IPS-20b (cell line): ENCODE measurements around the gene EMILIN2.

Experiments used
- H3K27ac ChIP-seq: one replicate; pipeline ENCODE4 v1.5.1; 2013; ENCODE audit warnings: low read length
- H3K27me3 ChIP-seq: 2 replicates; pipeline ENCODE4 v1.6.1; 2013; ENCODE audit warnings: mild to moderate bottlenecking, low read length, inconsistent platforms; ENCODE audit not compliant: insufficient read depth
- H3K36me3 ChIP-seq: 2 replicates; pipeline ENCODE4 v1.6.1; 2013; ENCODE audit warnings: low read depth, mild to moderate bottlenecking, inconsistent platforms, low read length, moderate library complexity; ENCODE audit not compliant: insufficient read depth
- H3K4me1 ChIP-seq: 2 replicates; pipeline ENCODE4 v1.6.1; 2013; ENCODE audit warnings: mild to moderate bottlenecking, control low read depth, inconsistent platforms, low read length, moderate library complexity; ENCODE audit not compliant: insufficient read depth
- H3K4me3 ChIP-seq: 2 replicates; pipeline ENCODE4 v1.5.1; 2013; ENCODE audit warnings: mild to moderate bottlenecking, low read length, inconsistent platforms
- H3K9ac ChIP-seq: 2 replicates; pipeline ENCODE4 v1.6.1; 2013; ENCODE audit warnings: low read depth, mild to moderate bottlenecking, inconsistent platforms, low read length, moderate library complexity
- H3K9me3 ChIP-seq: 2 replicates; pipeline ENCODE4 v1.6.1; 2013; ENCODE audit warnings: mild to moderate bottlenecking, low read depth, low read length, inconsistent platforms; ENCODE audit not compliant: insufficient read depth

EMILIN2 gene

GRCh38 chr18:2893676-2894075 is 46.9 kb downstream of the EMILIN2 start:
- H3K36me3 ChIP-seq = no peaks in the 10 kb centered on the region
- no peak overlapping the region for H3K9ac ChIP-seq
- H3K9me3 ChIP-seq = no peaks in the 10 kb centered on the region
- no peak overlapping the region for H3K4me3 ChIP-seq
- H3K4me1 ChIP-seq = no peaks in the 10 kb centered on the region
- no peaks in the 10 kb centered on the region for H3K27me3 ChIP-seq
- H3K27ac ChIP-seq = no peak overlapping the region

GRCh38 chr18:2894131-2894840 is 47.5 kb downstream of the EMILIN2 start:
- Histone ChIP-seq H3K9me3 (no peaks in the 10 kb centered on the region), H3K27me3 (no peaks in the 10 kb centered on the region), H3K4me1 (no peaks in the 10 kb centered on the region), H3K36me3 (no peaks in the 10 kb centered on the region), H3K27ac (no peak overlapping the region), H3K4me3 (no peak overlapping the region), H3K9ac (no peak overlapping the region)

GRCh38 chr18:2894841-2895370 is 48.1 kb downstream of the EMILIN2 start:
- H3K9ac ChIP-seq = no peak overlapping the region
- H3K36me3 ChIP-seq = no peaks in the 10 kb centered on the region
- no peak overlapping the region for H3K27ac ChIP-seq
- H3K9me3 ChIP-seq = no peaks in the 10 kb centered on the region
- no peaks in the 10 kb centered on the region for H3K4me1 ChIP-seq
- no peak overlapping the region for H3K4me3 ChIP-seq
- no peaks in the 10 kb centered on the region for H3K27me3 ChIP-seq

GRCh38 chr18:2895391-2895790 is 48.6 kb downstream of the EMILIN2 start:
- Histone ChIP-seq H3K4me1 (no peaks in the 10 kb centered on the region), H3K27me3 (no peaks in the 10 kb centered on the region), H3K9ac (no peak overlapping the region), H3K36me3 (no peaks in the 10 kb centered on the region), H3K4me3 (no peak overlapping the region), H3K9me3 (no peaks in the 10 kb centered on the region), H3K27ac (no peak overlapping the region)

- Histone ChIP-seq H3K36me3 (no peaks in the 10 kb centered on the region), H3K4me3 (no peak overlapping the region), H3K9ac (no peak overlapping the region)
These were observed 50.2 kb downstream of the EMILIN2 start for GRCh38 chr18:2896990-2897389.

GRCh38 chr18:2897448-2898185 is 50.8 kb downstream of the EMILIN2 start:
- H3K27ac ChIP-seq = no peak overlapping the region
- H3K9ac ChIP-seq = no peak overlapping the region
- H3K36me3 ChIP-seq = no peaks in the 10 kb centered on the region
- no peaks in the 10 kb centered on the region for H3K27me3 ChIP-seq
- no peaks in the 10 kb centered on the region for H3K9me3 ChIP-seq
- H3K4me3 ChIP-seq = no peak overlapping the region
- H3K4me1 ChIP-seq = no peaks in the 10 kb centered on the region

More at GRCh38 chr18:2896990-2897389, 50.2 kb downstream of the EMILIN2 start:
- H3K9me3 ChIP-seq = no peaks in the 10 kb centered on the region
- no peaks in the 10 kb centered on the region for H3K4me1 ChIP-seq
- H3K27me3 ChIP-seq = no peaks in the 10 kb centered on the region
- H3K27ac ChIP-seq = no peak overlapping the region

GRCh38 chr18:2898186-2898640 is 51.4 kb downstream of the EMILIN2 start:
- no peak overlapping the region for H3K27ac ChIP-seq
- H3K4me1 ChIP-seq = no peaks in the 10 kb centered on the region
- H3K9me3 ChIP-seq = no peaks in the 10 kb centered on the region
- no peaks in the 10 kb centered on the region for H3K36me3 ChIP-seq
- H3K4me3 ChIP-seq = no peak overlapping the region
- no peaks in the 10 kb centered on the region for H3K27me3 ChIP-seq
- no peak overlapping the region for H3K9ac ChIP-seq

GRCh38 chr18:2900684-2901422 is 54.0 kb downstream of the EMILIN2 start:
- Histone ChIP-seq H3K9ac (no peak overlapping the region), H3K27me3 (peaks cover 20% of the 10 kb centered on the region; the same call in 1 of the 2 replicates), H3K27ac (no peak overlapping the region), H3K4me1 (no peaks in the 10 kb centered on the region), H3K36me3 (no peaks in the 10 kb centered on the region), H3K9me3 (no peaks in the 10 kb centered on the region), H3K4me3 (no peak overlapping the region)

- Histone ChIP-seq H3K4me3 (no peak overlapping the region), H3K36me3 (no peaks in the 10 kb centered on the region), H3K27ac (no peak overlapping the region), H3K9me3 (no peaks in the 10 kb centered on the region), H3K27me3 (peaks cover 26% of the 10 kb centered on the region; the same call in 1 of the 2 replicates), H3K4me1 (no peaks in the 10 kb centered on the region), H3K9ac (no peak overlapping the region)
These were observed 54.7 kb downstream of the EMILIN2 start for GRCh38 chr18:2901423-2901985.

- H3K36me3 ChIP-seq = no peaks in the 10 kb centered on the region
- H3K27ac ChIP-seq = no peak overlapping the region
- H3K4me3 ChIP-seq = no peak overlapping the region
- H3K9ac ChIP-seq = no peak overlapping the region
- H3K9me3 ChIP-seq = no peaks in the 10 kb centered on the region
- peaks cover 29% of the 10 kb centered on the region for H3K27me3 ChIP-seq
- no peaks in the 10 kb centered on the region for H3K4me1 ChIP-seq
These were observed 55.5 kb downstream of the EMILIN2 start for GRCh38 chr18:2902327-2902726.

GRCh38 chr18:2903006-2903405 is 56.2 kb downstream of the EMILIN2 start:
- Histone ChIP-seq H3K9ac (no peak overlapping the region), H3K27me3 (peaks cover 32% of the 10 kb centered on the region), H3K27ac (no peak overlapping the region), H3K36me3 (no peaks in the 10 kb centered on the region), H3K9me3 (no peaks in the 10 kb centered on the region), H3K4me1 (no peaks in the 10 kb centered on the region), H3K4me3 (no peak overlapping the region)
